ENCODE measurements around the gene ARAP2. TPM values are rescaled to one million over a fixed set of nuclear protein-coding genes. Genes with fewer than 3 reads are reported as not detected.

Gene ARAP2
- total and polyA plus RNA-seq, 2 experiments from 2014 or later, result 0.92 to 4.8 TPM

DNA sequence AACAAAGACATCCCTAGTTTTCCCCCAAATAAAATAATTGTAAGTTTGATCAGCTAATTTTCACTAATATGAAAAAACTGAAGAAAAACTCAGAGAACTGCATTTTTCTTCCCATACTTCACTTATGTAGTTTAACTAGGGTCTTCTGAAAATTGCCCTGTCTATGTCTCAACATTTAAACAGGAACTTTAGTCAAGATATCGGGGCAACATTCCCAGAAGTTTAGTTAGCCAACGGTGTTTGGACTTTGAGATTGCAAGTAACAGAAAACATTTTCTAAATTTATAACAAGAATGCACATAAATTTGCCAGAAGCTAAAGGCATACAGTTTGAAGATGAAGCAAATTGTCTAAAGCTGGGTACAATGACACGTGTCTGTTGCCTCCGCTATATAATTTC is 201.1 kb downstream of the ARAP2 start:
- Histone ChIP-seq H3K79me2 (replicated peaks; ENCODE audit: insufficient read depth) (no peaks in the 10 kb centered on the region), H3K27me3 (ENCODE audit: insufficient read depth) (no peaks in the 10 kb centered on the region), H3K9me2 (ENCODE audit: insufficient read depth) (no peaks in the 10 kb centered on the region), H3K4me2 (no peak overlapping the region), H2AFZ (no peak overlapping the region), H3K36me3 (ENCODE audit: insufficient read depth) (no peaks in the 10 kb centered on the region), H4K20me1 (replicated peaks; ENCODE audit: insufficient read depth) (no peaks in the 10 kb centered on the region), H3K4me3 (no peak overlapping the region), H3K27ac (ENCODE audit: low read depth) (no peak overlapping the region), H3K4me1 (ENCODE audit: insufficient read depth) (peaks cover 7% of the 10 kb centered on the region; the same call in 1 of the 2 replicates), H3F3A (replicated peaks; ENCODE audit: low read depth) (no peaks in the 10 kb centered on the region)
- no peaks in the 10 kb centered on the region for H3K36me3 Mint-ChIP-seq (ENCODE audit: low read depth)
- no peak overlapping the region for H3K27ac Mint-ChIP-seq
- DNase-seq (ENCODE audit: low spot score), result no peak
- ATAC-seq, result no peak
- peaks cover 9% of the 10 kb centered on the region for H3K4me1 Mint-ChIP-seq
- no peaks in the 10 kb centered on the region for H3K9me3 Mint-ChIP-seq
- no peaks in the 10 kb centered on the region for H3K27me3 Mint-ChIP-seq (ENCODE audit: insufficient read depth, low read depth, poor library complexity)
- H3K4me3 Mint-ChIP-seq, result no peak overlapping the region
- TF ChIP-seq, protein P1, sequence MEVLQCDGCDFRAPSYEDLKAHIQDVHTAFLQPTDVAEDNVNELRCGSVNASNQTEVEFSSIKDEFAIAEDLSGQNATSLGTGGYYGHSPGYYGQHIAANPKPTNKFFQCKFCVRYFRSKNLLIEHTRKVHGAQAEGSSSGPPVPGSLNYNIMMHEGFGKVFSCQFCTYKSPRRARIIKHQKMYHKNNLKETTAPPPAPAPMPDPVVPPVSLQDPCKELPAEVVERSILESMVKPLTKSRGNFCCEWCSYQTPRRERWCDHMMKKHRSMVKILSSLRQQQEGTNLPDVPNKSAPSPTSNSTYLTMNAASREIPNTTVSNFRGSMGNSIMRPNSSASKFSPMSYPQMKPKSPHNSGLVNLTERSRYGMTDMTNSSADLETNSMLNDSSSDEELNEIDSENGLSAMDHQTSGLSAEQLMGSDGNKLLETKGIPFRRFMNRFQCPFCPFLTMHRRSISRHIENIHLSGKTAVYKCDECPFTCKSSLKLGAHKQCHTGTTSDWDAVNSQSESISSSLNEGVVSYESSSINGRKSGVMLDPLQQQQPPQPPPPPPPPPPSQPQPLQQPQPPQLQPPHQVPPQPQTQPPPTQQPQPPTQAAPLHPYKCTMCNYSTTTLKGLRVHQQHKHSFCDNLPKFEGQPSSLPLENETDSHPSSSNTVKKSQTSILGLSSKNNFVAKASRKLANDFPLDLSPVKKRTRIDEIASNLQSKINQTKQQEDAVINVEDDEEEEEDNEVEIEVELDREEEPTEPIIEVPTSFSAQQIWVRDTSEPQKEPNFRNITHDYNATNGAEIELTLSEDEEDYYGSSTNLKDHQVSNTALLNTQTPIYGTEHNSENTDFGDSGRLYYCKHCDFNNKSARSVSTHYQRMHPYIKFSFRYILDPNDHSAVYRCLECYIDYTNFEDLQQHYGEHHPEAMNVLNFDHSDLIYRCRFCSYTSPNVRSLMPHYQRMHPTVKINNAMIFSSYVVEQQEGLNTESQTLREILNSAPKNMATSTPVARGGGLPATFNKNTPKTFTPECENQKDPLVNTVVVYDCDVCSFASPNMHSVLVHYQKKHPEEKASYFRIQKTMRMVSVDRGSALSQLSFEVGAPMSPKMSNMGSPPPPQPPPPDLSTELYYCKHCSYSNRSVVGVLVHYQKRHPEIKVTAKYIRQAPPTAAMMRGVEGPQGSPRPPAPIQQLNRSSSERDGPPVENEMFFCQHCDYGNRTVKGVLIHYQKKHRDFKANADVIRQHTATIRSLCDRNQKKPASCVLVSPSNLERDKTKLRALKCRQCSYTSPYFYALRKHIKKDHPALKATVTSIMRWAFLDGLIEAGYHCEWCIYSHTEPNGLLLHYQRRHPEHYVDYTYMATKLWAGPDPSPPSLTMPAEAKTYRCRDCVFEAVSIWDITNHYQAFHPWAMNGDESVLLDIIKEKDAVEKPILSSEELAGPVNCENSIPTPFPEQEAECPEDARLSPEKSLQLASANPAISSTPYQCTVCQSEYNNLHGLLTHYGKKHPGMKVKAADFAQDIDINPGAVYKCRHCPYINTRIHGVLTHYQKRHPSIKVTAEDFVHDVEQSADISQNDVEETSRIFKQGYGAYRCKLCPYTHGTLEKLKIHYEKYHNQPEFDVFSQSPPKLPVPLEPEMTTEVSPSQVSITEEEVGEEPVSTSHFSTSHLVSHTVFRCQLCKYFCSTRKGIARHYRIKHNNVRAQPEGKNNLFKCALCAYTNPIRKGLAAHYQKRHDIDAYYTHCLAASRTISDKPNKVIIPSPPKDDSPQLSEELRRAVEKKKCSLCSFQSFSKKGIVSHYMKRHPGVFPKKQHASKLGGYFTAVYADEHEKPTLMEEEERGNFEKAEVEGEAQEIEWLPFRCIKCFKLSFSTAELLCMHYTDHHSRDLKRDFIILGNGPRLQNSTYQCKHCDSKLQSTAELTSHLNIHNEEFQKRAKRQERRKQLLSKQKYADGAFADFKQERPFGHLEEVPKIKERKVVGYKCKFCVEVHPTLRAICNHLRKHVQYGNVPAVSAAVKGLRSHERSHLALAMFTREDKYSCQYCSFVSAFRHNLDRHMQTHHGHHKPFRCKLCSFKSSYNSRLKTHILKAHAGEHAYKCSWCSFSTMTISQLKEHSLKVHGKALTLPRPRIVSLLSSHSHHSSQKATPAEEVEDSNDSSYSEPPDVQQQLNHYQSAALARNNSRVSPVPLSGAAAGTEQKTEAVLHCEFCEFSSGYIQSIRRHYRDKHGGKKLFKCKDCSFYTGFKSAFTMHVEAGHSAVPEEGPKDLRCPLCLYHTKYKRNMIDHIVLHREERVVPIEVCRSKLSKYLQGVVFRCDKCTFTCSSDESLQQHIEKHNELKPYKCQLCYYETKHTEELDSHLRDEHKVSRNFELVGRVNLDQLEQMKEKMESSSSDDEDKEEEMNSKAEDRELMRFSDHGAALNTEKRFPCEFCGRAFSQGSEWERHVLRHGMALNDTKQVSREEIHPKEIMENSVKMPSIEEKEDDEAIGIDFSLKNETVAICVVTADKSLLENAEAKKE (CRISPR knock-in tag; IDR thresholded peaks at IDR 0.05), result no peak
- no peak for TF ChIP-seq JUNB (IDR thresholded peaks at IDR 0.05; ENCODE audit: unreplicated experiment)
- TF ChIP-seq, protein P2, sequence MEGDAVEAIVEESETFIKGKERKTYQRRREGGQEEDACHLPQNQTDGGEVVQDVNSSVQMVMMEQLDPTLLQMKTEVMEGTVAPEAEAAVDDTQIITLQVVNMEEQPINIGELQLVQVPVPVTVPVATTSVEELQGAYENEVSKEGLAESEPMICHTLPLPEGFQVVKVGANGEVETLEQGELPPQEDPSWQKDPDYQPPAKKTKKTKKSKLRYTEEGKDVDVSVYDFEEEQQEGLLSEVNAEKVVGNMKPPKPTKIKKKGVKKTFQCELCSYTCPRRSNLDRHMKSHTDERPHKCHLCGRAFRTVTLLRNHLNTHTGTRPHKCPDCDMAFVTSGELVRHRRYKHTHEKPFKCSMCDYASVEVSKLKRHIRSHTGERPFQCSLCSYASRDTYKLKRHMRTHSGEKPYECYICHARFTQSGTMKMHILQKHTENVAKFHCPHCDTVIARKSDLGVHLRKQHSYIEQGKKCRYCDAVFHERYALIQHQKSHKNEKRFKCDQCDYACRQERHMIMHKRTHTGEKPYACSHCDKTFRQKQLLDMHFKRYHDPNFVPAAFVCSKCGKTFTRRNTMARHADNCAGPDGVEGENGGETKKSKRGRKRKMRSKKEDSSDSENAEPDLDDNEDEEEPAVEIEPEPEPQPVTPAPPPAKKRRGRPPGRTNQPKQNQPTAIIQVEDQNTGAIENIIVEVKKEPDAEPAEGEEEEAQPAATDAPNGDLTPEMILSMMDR (conservative IDR thresholded peaks at IDR 0.05; ENCODE audit: low read depth in 2 of 2), result no peak
- no peak for TF ChIP-seq ZNF331 (CRISPR knock-in tag; IDR thresholded peaks at IDR 0.05; ENCODE audit: low read depth)
- TF ChIP-seq ZNF114 (CRISPR knock-in tag; IDR thresholded peaks at IDR 0.05), result no peak
- TF ChIP-seq POLR2AphosphoS5 (IDR thresholded peaks at IDR 0.05; ENCODE audit: low read depth), result no peak
- TF ChIP-seq EZH2 (IDR thresholded peaks at IDR 0.05; ENCODE audit: low read depth, unreplicated experiment), result no peak
- TF ChIP-seq, protein P3, sequence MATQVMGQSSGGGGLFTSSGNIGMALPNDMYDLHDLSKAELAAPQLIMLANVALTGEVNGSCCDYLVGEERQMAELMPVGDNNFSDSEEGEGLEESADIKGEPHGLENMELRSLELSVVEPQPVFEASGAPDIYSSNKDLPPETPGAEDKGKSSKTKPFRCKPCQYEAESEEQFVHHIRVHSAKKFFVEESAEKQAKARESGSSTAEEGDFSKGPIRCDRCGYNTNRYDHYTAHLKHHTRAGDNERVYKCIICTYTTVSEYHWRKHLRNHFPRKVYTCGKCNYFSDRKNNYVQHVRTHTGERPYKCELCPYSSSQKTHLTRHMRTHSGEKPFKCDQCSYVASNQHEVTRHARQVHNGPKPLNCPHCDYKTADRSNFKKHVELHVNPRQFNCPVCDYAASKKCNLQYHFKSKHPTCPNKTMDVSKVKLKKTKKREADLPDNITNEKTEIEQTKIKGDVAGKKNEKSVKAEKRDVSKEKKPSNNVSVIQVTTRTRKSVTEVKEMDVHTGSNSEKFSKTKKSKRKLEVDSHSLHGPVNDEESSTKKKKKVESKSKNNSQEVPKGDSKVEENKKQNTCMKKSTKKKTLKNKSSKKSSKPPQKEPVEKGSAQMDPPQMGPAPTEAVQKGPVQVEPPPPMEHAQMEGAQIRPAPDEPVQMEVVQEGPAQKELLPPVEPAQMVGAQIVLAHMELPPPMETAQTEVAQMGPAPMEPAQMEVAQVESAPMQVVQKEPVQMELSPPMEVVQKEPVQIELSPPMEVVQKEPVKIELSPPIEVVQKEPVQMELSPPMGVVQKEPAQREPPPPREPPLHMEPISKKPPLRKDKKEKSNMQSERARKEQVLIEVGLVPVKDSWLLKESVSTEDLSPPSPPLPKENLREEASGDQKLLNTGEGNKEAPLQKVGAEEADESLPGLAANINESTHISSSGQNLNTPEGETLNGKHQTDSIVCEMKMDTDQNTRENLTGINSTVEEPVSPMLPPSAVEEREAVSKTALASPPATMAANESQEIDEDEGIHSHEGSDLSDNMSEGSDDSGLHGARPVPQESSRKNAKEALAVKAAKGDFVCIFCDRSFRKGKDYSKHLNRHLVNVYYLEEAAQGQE (IDR thresholded peaks at IDR 0.05; ENCODE audit: unreplicated experiment), result no peak
- TF ChIP-seq CREB1 (CRISPR knock-in tag; IDR thresholded peaks at IDR 0.05; ENCODE audit: low read depth), result no peak
- no peak for TF ChIP-seq STAT1 (IDR thresholded peaks at IDR 0.05; ENCODE audit: unreplicated experiment)
- no peak for TF ChIP-seq NANOG (IDR thresholded peaks at IDR 0.05; ENCODE audit: borderline replicate concordance)
- TF ChIP-seq EZH2phosphoT487 (IDR thresholded peaks at IDR 0.05; ENCODE audit: unreplicated experiment), result no peak

Data from GM23338 (cell line).